ENCODE measurements around the gene RTN4R.

DNA sequence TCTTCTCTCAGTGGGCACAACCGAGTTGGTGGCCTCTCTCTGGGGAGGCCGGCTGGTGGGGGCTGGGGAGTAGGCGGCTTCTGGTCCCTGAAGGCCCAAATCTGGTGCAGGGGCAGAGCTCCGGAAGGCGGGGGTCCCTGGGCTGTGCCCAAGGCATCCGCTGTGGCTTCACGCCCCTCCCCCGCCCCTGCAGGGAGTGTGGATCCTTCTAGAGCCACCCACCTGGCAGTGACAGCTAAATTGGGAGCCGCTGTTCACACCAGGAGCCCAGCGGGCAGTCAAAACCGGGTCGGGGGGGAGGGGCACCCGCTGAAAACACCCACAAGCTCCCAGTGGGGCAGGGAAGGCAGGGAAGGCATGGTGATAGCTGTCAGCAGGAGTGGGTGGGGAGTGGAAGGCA is 4.6 kb upstream of the RTN4R start:
- TF ChIP-seq, protein P1, sequence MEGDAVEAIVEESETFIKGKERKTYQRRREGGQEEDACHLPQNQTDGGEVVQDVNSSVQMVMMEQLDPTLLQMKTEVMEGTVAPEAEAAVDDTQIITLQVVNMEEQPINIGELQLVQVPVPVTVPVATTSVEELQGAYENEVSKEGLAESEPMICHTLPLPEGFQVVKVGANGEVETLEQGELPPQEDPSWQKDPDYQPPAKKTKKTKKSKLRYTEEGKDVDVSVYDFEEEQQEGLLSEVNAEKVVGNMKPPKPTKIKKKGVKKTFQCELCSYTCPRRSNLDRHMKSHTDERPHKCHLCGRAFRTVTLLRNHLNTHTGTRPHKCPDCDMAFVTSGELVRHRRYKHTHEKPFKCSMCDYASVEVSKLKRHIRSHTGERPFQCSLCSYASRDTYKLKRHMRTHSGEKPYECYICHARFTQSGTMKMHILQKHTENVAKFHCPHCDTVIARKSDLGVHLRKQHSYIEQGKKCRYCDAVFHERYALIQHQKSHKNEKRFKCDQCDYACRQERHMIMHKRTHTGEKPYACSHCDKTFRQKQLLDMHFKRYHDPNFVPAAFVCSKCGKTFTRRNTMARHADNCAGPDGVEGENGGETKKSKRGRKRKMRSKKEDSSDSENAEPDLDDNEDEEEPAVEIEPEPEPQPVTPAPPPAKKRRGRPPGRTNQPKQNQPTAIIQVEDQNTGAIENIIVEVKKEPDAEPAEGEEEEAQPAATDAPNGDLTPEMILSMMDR (conservative IDR thresholded peaks at IDR 0.05; ENCODE audit: low read depth, low read length), result no peak
- TF ChIP-seq EZH2 (IDR thresholded peaks at IDR 0.05; ENCODE audit: low read length, unreplicated experiment), result no peak

Data from PC-3 (cell line).